Body of pancreas (tissue), 4 donors: ENCODE data around the gene IFT57. TPM values are rescaled to one million over a fixed set of nuclear protein-coding genes. Genes with fewer than 3 reads are reported as not detected.
A peak's percentile ranks its signal among the peaks of the same experiment; 100 is the strongest.
"Not testable (repeated sequence)": the region's sequence is repeated elsewhere in the genome, so short reads cannot be mapped to it uniquely, and the experiment has no call there.

Source experiments
- ATAC-seq: fragments of 150-250 bp; one replicate; pipeline ENCODE4 v1.9.1; 2016
- DNase-seq, 4 donors: peaks; one replicate each; pipeline ENCODE4 v3.0.0-alpha.2; 2019
- H3K27ac ChIP-seq, 4 donors: fragments of 200-600 bp; sonication (generic); 1 replicate in 3 of 4; 2 replicates in 1 of 4; pipeline versions ENCODE4 v1.5.1 to v1.6.1; 2016 to 2019; ENCODE audit warnings: mild to moderate bottlenecking in 1 of 4, mixed read lengths in 1 of 4, moderate library complexity in 1 of 4
- H3K27me3 ChIP-seq, 2 donors: fragments of 200-600 bp; sonication (generic); one replicate each; pipeline ENCODE4 v1.6.0; 2016; ENCODE audit warnings: mild to moderate bottlenecking in 1 of 2
- H3K36me3 ChIP-seq, 2 donors: fragments of 200-600 bp; sonication (generic); replicated peaks in 1 of 2; 2 replicates each; pipeline ENCODE4 v1.5.1; 2016; ENCODE audit warnings: low read depth in 2 of 2; ENCODE audit not compliant: insufficient read depth in 1 of 2
- H3K4me1 ChIP-seq: fragments of 200-600 bp; sonication (generic); one replicate; pipeline ENCODE4 v1.6.0; 2016
- H3K4me3 ChIP-seq, 2 donors: fragments of 200-600 bp; sonication (generic); 1 replicate in 1 of 2; 2 replicates in 1 of 2; pipeline ENCODE4 v1.5.1; 2016 to 2019
- H3K9me3 ChIP-seq, 3 donors: fragments of 200-600 bp; sonication (generic); 1 replicate in 2 of 3; 2 replicates in 1 of 3; pipeline ENCODE4 v1.5.1; 2016
- POLR2A ChIP-seq, 3 donors: fragments of 450-650 bp; IDR thresholded peaks; one replicate each; pipeline ENCODE4 v1.6.1; 2016; ENCODE audit warnings: antibody characterized with exemption in 3 of 3, mild to moderate bottlenecking in 2 of 3
- WGBS, 2 donors: methylation state at CpG; one replicate each; pipeline ENCODE4 v1.1.5; 2017; 5-methylcytosine and 5-hydroxymethylcytosine counted together
- intact Hi-C: fragments of 100-400 bp; cut with DNase I; formaldehyde crosslinking; loops from one replicate; pipeline ENCODE4 v1.15.1; 2023
- total RNA-seq, 2 donors: library from RNA; depleted of rRNA; stranded (reverse); fragments of >200 nt; gene quantifications; one replicate each; pipeline ENCODE4 v1.1.0, GENCODE V29; 2016
- TF ChIP-seq, protein P1 (sequence below), 7 experiments: fragments of 450-650 bp in 4 of 7; fragments of 200-600 bp in 3 of 7; sonication (generic) in 3 of 7; IDR thresholded peaks; one replicate each; pipeline ENCODE4 v1.5.1; 2016 to 2019; ENCODE audit warnings: antibody characterized with exemption in 7 of 7

The IFT57 gene
- total RNA-seq, 2 donors from 2014 or later = 33.2 to 51.1 TPM

DNA sequence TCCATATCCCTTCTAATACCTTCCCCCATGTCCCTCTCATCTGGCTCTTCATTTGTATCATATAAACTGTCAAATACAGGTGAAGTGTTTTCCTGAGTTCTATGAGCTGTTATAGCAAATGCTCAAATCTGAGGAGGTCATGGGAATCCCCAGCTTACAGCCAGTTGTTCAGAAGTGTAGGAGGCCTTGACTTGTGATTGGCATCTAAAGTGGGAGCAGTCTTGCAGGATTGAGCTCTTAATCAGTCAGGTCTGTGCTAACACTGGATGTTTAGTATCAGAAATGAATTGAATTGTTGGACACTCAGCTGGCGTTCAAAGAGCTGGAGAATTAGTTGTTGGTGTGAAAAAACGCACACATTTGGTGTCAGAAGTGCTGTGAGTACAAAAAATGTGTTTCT is 65.0 kb downstream of the IFT57 start:
- TF ChIP-seq, protein P1, sequence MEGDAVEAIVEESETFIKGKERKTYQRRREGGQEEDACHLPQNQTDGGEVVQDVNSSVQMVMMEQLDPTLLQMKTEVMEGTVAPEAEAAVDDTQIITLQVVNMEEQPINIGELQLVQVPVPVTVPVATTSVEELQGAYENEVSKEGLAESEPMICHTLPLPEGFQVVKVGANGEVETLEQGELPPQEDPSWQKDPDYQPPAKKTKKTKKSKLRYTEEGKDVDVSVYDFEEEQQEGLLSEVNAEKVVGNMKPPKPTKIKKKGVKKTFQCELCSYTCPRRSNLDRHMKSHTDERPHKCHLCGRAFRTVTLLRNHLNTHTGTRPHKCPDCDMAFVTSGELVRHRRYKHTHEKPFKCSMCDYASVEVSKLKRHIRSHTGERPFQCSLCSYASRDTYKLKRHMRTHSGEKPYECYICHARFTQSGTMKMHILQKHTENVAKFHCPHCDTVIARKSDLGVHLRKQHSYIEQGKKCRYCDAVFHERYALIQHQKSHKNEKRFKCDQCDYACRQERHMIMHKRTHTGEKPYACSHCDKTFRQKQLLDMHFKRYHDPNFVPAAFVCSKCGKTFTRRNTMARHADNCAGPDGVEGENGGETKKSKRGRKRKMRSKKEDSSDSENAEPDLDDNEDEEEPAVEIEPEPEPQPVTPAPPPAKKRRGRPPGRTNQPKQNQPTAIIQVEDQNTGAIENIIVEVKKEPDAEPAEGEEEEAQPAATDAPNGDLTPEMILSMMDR (IDR thresholded peaks at IDR 0.05) = no peak
- TF ChIP-seq POLR2A (IDR thresholded peaks at IDR 0.05) = no peak
- WGBS, 2 donors = 45 to 48% methylated on average over 2 of the region's 2 CpGs
- H3K9me3 ChIP-seq = no peaks in the 10 kb centered on the region
- no peaks in the 10 kb centered on the region for H3K27me3 ChIP-seq
- peaks cover 0 to 2% of the 10 kb centered on the region in 2 donors for H3K36me3 ChIP-seq
- ATAC-seq = no peak
- DNase-seq = peak in 1 of 4 donors; percentile 17
- H3K27ac ChIP-seq = no peak overlapping the region
- intact Hi-C loops = no loop called here
- H3K4me3 ChIP-seq = no peak overlapping the region
- no peaks in the 10 kb centered on the region for H3K4me1 ChIP-seq

DNA sequence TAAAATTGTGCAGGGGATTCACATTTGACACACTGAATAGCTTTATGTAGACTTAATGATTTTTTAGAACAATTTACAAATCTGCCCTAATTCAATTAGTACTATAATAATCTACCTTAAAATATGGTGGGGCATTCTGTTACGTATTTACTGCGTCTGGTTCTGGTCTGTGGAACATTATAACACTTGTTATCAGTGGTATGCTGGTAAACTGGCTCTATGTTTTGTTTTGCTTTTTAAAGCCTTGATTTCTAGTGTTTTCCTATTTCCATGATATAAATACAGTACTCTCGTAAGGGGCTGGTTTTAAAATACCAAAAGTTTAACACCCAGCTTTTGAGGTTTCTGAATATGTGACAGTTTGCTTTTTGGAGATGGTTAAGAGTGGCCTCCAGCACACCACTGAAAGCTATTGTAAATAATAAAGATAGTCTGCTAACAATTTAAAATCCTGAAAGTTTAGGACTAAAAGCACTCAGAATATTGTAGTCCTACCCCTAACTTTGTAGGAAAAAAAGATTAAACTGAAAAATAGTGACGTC is 65.8 kb downstream of the IFT57 start:
- no peaks in the 10 kb centered on the region for H3K4me1 ChIP-seq
- WGBS, 2 donors = 86 to 87% methylated on average over 4 of the region's 4 CpGs
- intact Hi-C loops = no loop called here
- H3K9me3 ChIP-seq = no peaks in the 10 kb centered on the region
- no peaks in the 10 kb centered on the region for H3K36me3 ChIP-seq
- H3K4me3 ChIP-seq = no peak overlapping the region
- ATAC-seq = no peak
- TF ChIP-seq, protein P1 (IDR thresholded peaks at IDR 0.05) = no peak
- no peak for TF ChIP-seq POLR2A (IDR thresholded peaks at IDR 0.05)
- no peaks in the 10 kb centered on the region for H3K27me3 ChIP-seq
- DNase-seq = no peak
- H3K27ac ChIP-seq = no peak overlapping the region

DNA sequence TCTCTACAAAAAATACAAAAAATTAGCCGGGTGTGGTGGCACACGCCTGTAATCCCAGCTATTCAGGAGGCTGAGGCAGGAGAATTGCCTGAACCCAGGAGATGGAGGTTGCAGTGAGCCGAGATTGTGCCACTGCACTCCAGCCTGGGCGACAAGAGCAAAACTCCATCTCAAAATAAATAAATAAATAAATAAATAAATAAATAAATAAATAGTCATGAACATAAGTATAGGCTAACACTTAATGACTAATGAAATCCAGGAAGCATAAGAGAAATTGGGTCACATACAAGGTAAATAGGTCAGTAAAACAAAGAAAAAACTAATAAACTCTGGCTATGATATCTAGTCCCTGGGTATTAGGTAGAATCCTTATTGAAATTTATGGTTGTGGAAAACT is 66.6 kb downstream of the IFT57 start:
- DNase-seq, H3K27ac ChIP-seq, H3K27me3 ChIP-seq, H3K4me3 ChIP-seq, ATAC-seq, H3K9me3 ChIP-seq, H3K36me3 ChIP-seq, H3K4me1 ChIP-seq, intact Hi-C loops: not testable (repeated sequence)
- WGBS, 2 donors = 91 to 93% methylated on average over 4 of the region's 4 CpGs

DNA sequence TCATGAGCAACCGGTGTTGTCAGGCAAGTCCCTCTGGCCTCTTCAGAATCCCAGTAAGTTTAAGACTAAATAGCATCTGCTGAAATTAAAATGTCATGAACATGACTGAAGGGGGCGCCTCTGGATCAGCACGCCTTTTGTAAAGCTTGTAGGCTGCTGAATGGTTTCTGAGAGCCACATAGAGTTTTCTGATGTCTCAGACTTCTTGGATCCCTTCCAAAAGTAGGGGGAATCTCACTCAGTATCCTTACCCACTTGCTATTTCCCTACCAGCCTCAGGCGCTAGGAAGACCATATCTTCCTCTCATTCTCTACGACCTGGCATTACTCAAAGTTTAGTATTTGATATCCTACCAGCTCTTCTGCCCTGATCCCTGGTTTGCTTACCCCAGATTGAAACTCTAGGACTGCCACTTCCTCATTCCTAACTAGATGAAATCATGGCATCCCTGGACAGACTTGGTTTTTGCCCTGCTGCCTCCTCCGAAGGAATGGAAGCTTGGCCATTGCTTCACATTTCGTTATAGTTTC is 68.7 kb downstream of the IFT57 start:
- DNase-seq (peak; percentile 58 to 67 (median 62)), ATAC-seq (peak; percentile 72)
- Histone ChIP-seq H3K4me1 (no peaks in the 10 kb centered on the region), H3K27ac (no peak overlapping the region), H3K36me3 (no peaks in the 10 kb centered on the region), H3K9me3 (no peaks in the 10 kb centered on the region), H3K27me3 (no peaks in the 10 kb centered on the region), H3K4me3 (no peak overlapping the region)
- 61 to 63% methylated on average over 7 of the region's 7 CpGs for WGBS, 2 donors
- intact Hi-C loops = no loop called here
- no peak for TF ChIP-seq POLR2A (IDR thresholded peaks at IDR 0.05)
- TF ChIP-seq, protein P1 (IDR thresholded peaks at IDR 0.05) = peak; percentile 24 to 68 (median 57)

DNA sequence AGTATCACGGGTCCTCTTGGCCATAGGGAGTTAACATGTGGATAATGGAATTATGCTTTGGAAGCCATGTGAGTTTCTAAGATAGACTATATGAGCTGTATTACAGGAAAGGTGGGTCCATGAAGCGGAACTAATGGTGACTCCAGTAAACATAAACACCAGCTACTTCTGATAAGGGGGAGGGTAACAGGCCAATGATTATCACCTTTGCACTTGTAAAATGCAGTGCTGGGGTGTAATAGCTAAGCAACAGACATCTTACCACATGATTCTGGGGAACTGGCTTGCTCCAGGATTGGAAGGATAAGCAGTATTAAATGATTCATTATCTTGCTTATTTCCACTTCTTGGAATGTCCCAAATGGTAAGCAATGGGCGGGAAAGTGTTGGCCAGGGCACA is 70.0 kb downstream of the IFT57 start:
- Histone ChIP-seq H3K4me3 (no peak overlapping the region), H3K4me1 (no peaks in the 10 kb centered on the region), H3K36me3 (no peaks in the 10 kb centered on the region), H3K9me3 (no peaks in the 10 kb centered on the region), H3K27ac (no peak overlapping the region), H3K27me3 (no peaks in the 10 kb centered on the region)
- no peak for ATAC-seq
- TF ChIP-seq, protein P1 (IDR thresholded peaks at IDR 0.05) = no peak
- no peak for TF ChIP-seq POLR2A (IDR thresholded peaks at IDR 0.05)
- intact Hi-C loops = no loop called here
- WGBS, 2 donors = 69 to 84% methylated on average over 3 of the region's 3 CpGs
- no peak for DNase-seq
